GM12878 (cell line): ENCODE data around the gene LARP1B. TPM values are rescaled to one million over a fixed set of nuclear protein-coding genes. Genes with fewer than 3 reads are reported as not detected.

Source experiments
- ATAC-seq: fragments of 200-7000 bp; cut with Tn5 transposase; 3 replicates; pipeline ENCODE4 v1.9.1; 2020; ENCODE audit warnings: mild to moderate bottlenecking, moderate library complexity
- BruUV-seq: library from RNA; stranded (reverse); fragments of 400-500 nt; replicated peaks from 2 replicates; lab custom pipeline; 2021; lab: Mats Ljungman, UMichigan
- CTCF ChIA-PET: fragments of 300-600 bp; sonication (Branson Sonifier 250); formaldehyde crosslinking; extraction: SDS; loops from one replicate; lab custom pipeline; 2021; ENCODE audit warnings: inconsistent platforms; lab: Yijun Ruan, JAX
- POLR2A ChIA-PET: fragments of 350-600 bp; formaldehyde crosslinking; extraction: SDS; loops from one replicate; lab custom pipeline; 2021; ENCODE audit warnings: inconsistent platforms; lab: Charles Lee
- RAD21 ChIA-PET: fragments of 300-600 bp; sonication (Branson Sonifier 250); formaldehyde crosslinking; loops from one replicate; lab custom pipeline; 2023; ENCODE audit warnings: antibody characterized with exemption; ENCODE audit not compliant: unreplicated experiment; lab: Charles Lee
- SMC1A ChIA-PET: fragments of 300-600 bp; sonication (Branson Sonifier 250); formaldehyde crosslinking; loops from one replicate; lab custom pipeline; 2023; ENCODE audit not compliant: unreplicated experiment, uncharacterized antibody; lab: Charles Lee
- DNase-seq: peaks from one replicate; pipeline ENCODE4 v3.0.0-alpha.2; 2011; ENCODE audit warnings: low read depth, low spot score
- FAIRE-seq: peaks from 3 replicates; lab custom pipeline; 2011; peaks lifted over from hg19 to GRCh38; lab: Jason Lieb, UNC
- H2AFZ ChIP-seq: 2 replicates; pipeline ENCODE4 v1.6.0; 2011; ENCODE audit warnings: low read depth, low read length, control low read depth; ENCODE audit not compliant: control insufficient read depth
- H3K27ac ChIP-seq: 2 replicates; pipeline ENCODE4 v1.5.1; 2011; ENCODE audit warnings: control low read depth; ENCODE audit not compliant: control insufficient read depth, insufficient read depth
- H3K27me3 ChIP-seq, 2 experiments: replicated peaks in 1 of 2; 2 replicates each; pipeline versions ENCODE4 v1.6.0 to v1.6.1; 2011; ENCODE audit warnings: low read length in 1 of 2; ENCODE audit not compliant: control insufficient read depth in 2 of 2, insufficient read depth in 2 of 2
- H3K36me3 ChIP-seq, 2 experiments: 2 replicates each; pipeline ENCODE4 v1.5.1; 2011; ENCODE audit warnings: low read length in 1 of 2; ENCODE audit not compliant: control insufficient read depth in 2 of 2, insufficient read depth in 2 of 2
- H3K4me1 ChIP-seq: 2 replicates; pipeline ENCODE4 v1.6.1; 2011; ENCODE audit warnings: mild to moderate bottlenecking, low read length, moderate library complexity, mixed read lengths; ENCODE audit not compliant: control insufficient read depth, insufficient read depth
- H3K4me2 ChIP-seq: 2 replicates; pipeline ENCODE4 v1.6.0; 2011; ENCODE audit warnings: control low read depth; ENCODE audit not compliant: control insufficient read depth, insufficient read depth
- H3K4me3 ChIP-seq: fragments of 200-600 bp; sonication (generic); 2 replicates; pipeline ENCODE4 v1.5.1; 2016
- H3K79me2 ChIP-seq: 2 replicates; pipeline ENCODE4 v1.6.0; 2011; ENCODE audit warnings: low read length; ENCODE audit not compliant: control insufficient read depth, insufficient read depth
- H3K9ac ChIP-seq: 2 replicates; pipeline ENCODE4 v1.8.0; 2011; ENCODE audit warnings: low read length, control low read depth, mixed read lengths; ENCODE audit not compliant: control insufficient read depth, insufficient read depth
- H3K9me3 ChIP-seq: replicated peaks from 3 replicates; pipeline ENCODE4 v1.5.1; 2011; ENCODE audit warnings: mild to moderate bottlenecking, low read length; ENCODE audit not compliant: control insufficient read depth, insufficient read depth
- H4K20me1 ChIP-seq: 2 replicates; pipeline ENCODE4 v1.6.0; 2011; ENCODE audit not compliant: control insufficient read depth, insufficient read depth
- BHLHE40 ChIP-seq, 2 experiments: fragments of 450-650 bp in 1 of 2; IDR thresholded peaks; 2 replicates each; pipeline ENCODE4 v1.6.1; 2011 to 2017; ENCODE audit warnings: low read depth in 2 of 2, borderline replicate concordance in 1 of 2, improper control_type of control experiment in 1 of 2, low read length in 1 of 2, mild to moderate bottlenecking in 1 of 2
- CREM ChIP-seq: IDR thresholded peaks from 2 replicates; pipeline ENCODE4 v1.6.1; 2014; ENCODE audit warnings: antibody characterized with exemption, low read depth
- MEF2B ChIP-seq: fragments of 450-650 bp; IDR thresholded peaks from 2 replicates; pipeline ENCODE4 v1.6.1; 2018; ENCODE audit warnings: mild to moderate bottlenecking, moderate library complexity; ENCODE audit not compliant: partially characterized antibody, poor library complexity, severe bottlenecking
- NFXL1 ChIP-seq: fragments of 450-650 bp; IDR thresholded peaks from 2 replicates; pipeline ENCODE4 v1.6.1; 2017; ENCODE audit warnings: antibody characterized with exemption, mild to moderate bottlenecking, borderline replicate concordance
- SREBF1 ChIP-seq: IDR thresholded peaks from 2 replicates; pipeline ENCODE4 v1.6.1; 2012; ENCODE audit warnings: mild to moderate bottlenecking, low read length
- in situ Hi-C: fragments of 300-500 bp; cut with MboI; formaldehyde crosslinking; loops from 9 replicates; pipeline ENCODE4 v1.14.3; 2018; ENCODE audit warnings: mixed read lengths
- intact Hi-C: fragments of 100-400 bp; cut with micrococcal nuclease; formaldehyde crosslinking; loops from one replicate; pipeline ENCODE4 v1.14.2; 2022; ENCODE audit not compliant: unreplicated experiment
- polyA plus RNA-seq, 11 experiments: library from polyadenylated mRNA; depleted of rRNA in 4 of 11; unstranded in 6 of 11; stranded (reverse) in 5 of 11; fragments of >200 nt; fragmentation: Nextera tagmentation in 4 of 11; fragmentation: Illumina TruSeq in 1 of 11; extraction: Ambion mirVana in 4 of 11; extraction: Trizol in 1 of 11; gene quantifications; 1 replicate in 1 of 11; 2 replicates in 10 of 11; pipeline versions ENCODE4 v1.2.1 to v1.2.3, GENCODE V29; 2011 to 2016; ENCODE audit warnings: inconsistent platforms in 2 of 11, missing spikeins in 2 of 11, low read depth in 1 of 11
- total RNA-seq, 4 experiments: library from RNA; depleted of rRNA in 3 of 4; stranded (reverse); fragments of >200 nt in 3 of 4; fragmentation: Illumina TruSeq in 1 of 4; extraction: Trizol in 1 of 4; gene quantifications; 2 replicates each; pipeline versions ENCODE4 v1.2.1 to v1.2.3, GENCODE V29; 2013 to 2021
- TF ChIP-seq, protein P1 (sequence below): fragments of 450-650 bp; IDR thresholded peaks from 2 replicates; pipeline ENCODE4 v1.6.1; 2017; ENCODE audit warnings: low read depth, mild to moderate bottlenecking, moderate library complexity
- TF ChIP-seq, protein P2 (sequence below): fragments of 150-350 bp; IDR thresholded peaks from 2 replicates; pipeline ENCODE4 v1.6.1; 2014; ENCODE audit warnings: mild to moderate bottlenecking, low read depth, low read length
- TF ChIP-seq, protein P3 (sequence below): fragments of 450-650 bp; IDR thresholded peaks from 2 replicates; pipeline ENCODE4 v1.6.1; 2016; ENCODE audit warnings: mild to moderate bottlenecking, moderate library complexity, borderline replicate concordance

LARP1B gene
- total and polyA plus RNA-seq, 10 of the 15 experiments (the other 5 are each of a cell fraction or from before 2014, with no cell fraction given), result 9.2 to 30.9 (median 14.7) TPM

DNA sequence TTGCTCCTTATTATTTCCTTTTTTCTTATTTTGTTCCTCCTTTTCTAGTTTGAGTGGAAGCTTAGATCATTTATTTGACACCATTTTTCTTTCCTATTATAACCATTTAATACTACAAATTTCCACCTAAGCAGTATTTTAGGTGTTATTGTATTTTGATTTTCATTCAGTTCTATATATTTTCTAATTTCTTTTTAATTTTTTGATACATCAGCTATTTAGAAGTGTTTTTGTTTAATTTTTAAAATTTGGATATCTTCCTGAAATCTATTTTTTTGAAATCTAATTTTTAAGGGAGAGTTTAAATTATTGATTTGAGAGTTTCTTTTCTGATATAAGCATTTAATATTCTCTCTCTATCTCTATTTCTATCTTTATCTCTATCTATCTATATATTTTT is 108.1 kb downstream of the LARP1B start:
- BruUV-seq, result no TSS peak
- no peaks in the 10 kb centered on the region for H3K79me2 ChIP-seq
- no peaks in the 10 kb centered on the region for H3K4me1 ChIP-seq
- RAD21 ChIA-PET, result no interaction called here
- SMC1A ChIA-PET, result interaction anchor here (0.8 to 1.6 kb wide), 2 partner anchors 51 to 349 kb away, joined by 3 read pairs; no protein-coding TSS in a partner anchor
- no peak overlapping the region for H3K9ac ChIP-seq
- no peaks in the 10 kb centered on the region for H4K20me1 ChIP-seq
- no peak for ATAC-seq
- no peak overlapping the region for H2AFZ ChIP-seq
- no peak for DNase-seq
- no peaks in the 10 kb centered on the region for H3K27me3 ChIP-seq
- no peak overlapping the region for H3K4me3 ChIP-seq
- POLR2A ChIA-PET, result no interaction called here
- no peaks in the 10 kb centered on the region for H3K9me3 ChIP-seq
- in situ Hi-C loops (no loop called here), intact Hi-C loops (no loop called here)
- no peak overlapping the region for H3K4me2 ChIP-seq
- H3K27ac ChIP-seq, result no peak overlapping the region
- CTCF ChIA-PET, result interaction anchor here (1.1 kb wide), 1 partner anchor 9 kb away, joined by 3 read pairs; no protein-coding TSS in a partner anchor
- FAIRE-seq, result no peak
- TF ChIP-seq NFXL1 (no peak), CREM (no peak), SREBF1 (no peak), BHLHE40 (IDR thresholded peaks at IDR 0.05; ENCODE audit: borderline replicate concordance in 1 of 2, low read depth in 2 of 2, low read length in 1 of 2) (no peak), MEF2B (no peak)
- TF ChIP-seq, protein P1, sequence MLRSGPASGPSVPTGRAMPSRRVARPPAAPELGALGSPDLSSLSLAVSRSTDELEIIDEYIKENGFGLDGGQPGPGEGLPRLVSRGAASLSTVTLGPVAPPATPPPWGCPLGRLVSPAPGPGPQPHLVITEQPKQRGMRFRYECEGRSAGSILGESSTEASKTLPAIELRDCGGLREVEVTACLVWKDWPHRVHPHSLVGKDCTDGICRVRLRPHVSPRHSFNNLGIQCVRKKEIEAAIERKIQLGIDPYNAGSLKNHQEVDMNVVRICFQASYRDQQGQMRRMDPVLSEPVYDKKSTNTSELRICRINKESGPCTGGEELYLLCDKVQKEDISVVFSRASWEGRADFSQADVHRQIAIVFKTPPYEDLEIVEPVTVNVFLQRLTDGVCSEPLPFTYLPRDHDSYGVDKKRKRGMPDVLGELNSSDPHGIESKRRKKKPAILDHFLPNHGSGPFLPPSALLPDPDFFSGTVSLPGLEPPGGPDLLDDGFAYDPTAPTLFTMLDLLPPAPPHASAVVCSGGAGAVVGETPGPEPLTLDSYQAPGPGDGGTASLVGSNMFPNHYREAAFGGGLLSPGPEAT, result no peak
- TF ChIP-seq, protein P2, sequence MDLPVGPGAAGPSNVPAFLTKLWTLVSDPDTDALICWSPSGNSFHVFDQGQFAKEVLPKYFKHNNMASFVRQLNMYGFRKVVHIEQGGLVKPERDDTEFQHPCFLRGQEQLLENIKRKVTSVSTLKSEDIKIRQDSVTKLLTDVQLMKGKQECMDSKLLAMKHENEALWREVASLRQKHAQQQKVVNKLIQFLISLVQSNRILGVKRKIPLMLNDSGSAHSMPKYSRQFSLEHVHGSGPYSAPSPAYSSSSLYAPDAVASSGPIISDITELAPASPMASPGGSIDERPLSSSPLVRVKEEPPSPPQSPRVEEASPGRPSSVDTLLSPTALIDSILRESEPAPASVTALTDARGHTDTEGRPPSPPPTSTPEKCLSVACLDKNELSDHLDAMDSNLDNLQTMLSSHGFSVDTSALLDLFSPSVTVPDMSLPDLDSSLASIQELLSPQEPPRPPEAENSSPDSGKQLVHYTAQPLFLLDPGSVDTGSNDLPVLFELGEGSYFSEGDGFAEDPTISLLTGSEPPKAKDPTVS, result no peak
- TF ChIP-seq, protein P3, sequence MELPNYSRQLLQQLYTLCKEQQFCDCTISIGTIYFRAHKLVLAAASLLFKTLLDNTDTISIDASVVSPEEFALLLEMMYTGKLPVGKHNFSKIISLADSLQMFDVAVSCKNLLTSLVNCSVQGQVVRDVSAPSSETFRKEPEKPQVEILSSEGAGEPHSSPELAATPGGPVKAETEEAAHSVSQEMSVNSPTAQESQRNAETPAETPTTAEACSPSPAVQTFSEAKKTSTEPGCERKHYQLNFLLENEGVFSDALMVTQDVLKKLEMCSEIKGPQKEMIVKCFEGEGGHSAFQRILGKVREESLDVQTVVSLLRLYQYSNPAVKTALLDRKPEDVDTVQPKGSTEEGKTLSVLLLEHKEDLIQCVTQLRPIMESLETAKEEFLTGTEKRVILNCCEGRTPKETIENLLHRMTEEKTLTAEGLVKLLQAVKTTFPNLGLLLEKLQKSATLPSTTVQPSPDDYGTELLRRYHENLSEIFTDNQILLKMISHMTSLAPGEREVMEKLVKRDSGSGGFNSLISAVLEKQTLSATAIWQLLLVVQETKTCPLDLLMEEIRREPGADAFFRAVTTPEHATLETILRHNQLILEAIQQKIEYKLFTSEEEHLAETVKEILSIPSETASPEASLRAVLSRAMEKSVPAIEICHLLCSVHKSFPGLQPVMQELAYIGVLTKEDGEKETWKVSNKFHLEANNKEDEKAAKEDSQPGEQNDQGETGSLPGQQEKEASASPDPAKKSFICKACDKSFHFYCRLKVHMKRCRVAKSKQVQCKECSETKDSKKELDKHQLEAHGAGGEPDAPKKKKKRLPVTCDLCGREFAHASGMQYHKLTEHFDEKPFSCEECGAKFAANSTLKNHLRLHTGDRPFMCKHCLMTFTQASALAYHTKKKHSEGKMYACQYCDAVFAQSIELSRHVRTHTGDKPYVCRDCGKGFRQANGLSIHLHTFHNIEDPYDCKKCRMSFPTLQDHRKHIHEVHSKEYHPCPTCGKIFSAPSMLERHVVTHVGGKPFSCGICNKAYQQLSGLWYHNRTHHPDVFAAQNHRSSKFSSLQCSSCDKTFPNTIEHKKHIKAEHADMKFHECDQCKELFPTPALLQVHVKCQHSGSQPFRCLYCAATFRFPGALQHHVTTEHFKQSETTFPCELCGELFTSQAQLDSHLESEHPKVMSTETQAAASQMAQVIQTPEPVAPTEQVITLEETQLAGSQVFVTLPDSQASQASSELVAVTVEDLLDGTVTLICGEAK, result no peak
- H3K36me3 ChIP-seq, result no peaks in the 10 kb centered on the region
